HepG2 (cell line): Measurements from ENCODE around the gene SNRNP25. TPM values are rescaled to one million over a fixed set of nuclear protein-coding genes. Genes with fewer than 3 reads are reported as not detected.

ENCODE experiments used
- ATAC-seq: fragments of 200-7000 bp; cut with Tn5 transposase; 3 replicates; pipeline ENCODE4 v1.9.1; 2020; ENCODE audit warnings: mild to moderate bottlenecking, moderate library complexity
- BruUV-seq: library from RNA; stranded (reverse); fragments of 400-500 nt; replicated peaks from 2 replicates; lab custom pipeline; 2021; lab: Mats Ljungman, UMichigan
- CTCF ChIA-PET: fragments of 300-600 bp; formaldehyde crosslinking; extraction: SDS; loops from one replicate; lab custom pipeline; 2021; ENCODE audit warnings: low total read pairs, inconsistent platforms, low intra/inter-chr PET ratio; lab: Yijun Ruan, JAX
- POLR2A ChIA-PET: fragments of 350-600 bp; sonication (Branson Sonifier 250); formaldehyde crosslinking; loops from one replicate; lab custom pipeline; 2020; ENCODE audit warnings: antibody characterized with exemption, inconsistent platforms; lab: Yijun Ruan, JAX
- DNase-seq: peaks from one replicate; pipeline ENCODE4 v3.0.0-alpha.2; 2015; ENCODE audit warnings: low spot score
- FAIRE-seq: peaks from 3 replicates; lab custom pipeline; 2011; peaks lifted over from hg19 to GRCh38; lab: Jason Lieb, UNC
- H2AFZ ChIP-seq: one replicate; pipeline ENCODE4 v1.6.1; 2011; ENCODE audit warnings: low read length, inconsistent platforms
- H3K27ac ChIP-seq: fragments of 300-600 bp; 3 replicates; pipeline ENCODE4 v1.8.0; 2011; ENCODE audit warnings: mixed run types, mild to moderate bottlenecking, mixed read lengths, low read length, inconsistent platforms; ENCODE audit not compliant: insufficient read depth; ENCODE audit errors: extremely low read length
- H3K27me3 ChIP-seq, 2 experiments: fragments of 200-600 bp in 1 of 2; 2 replicates in 1 of 2; 3 replicates in 1 of 2; pipeline versions ENCODE4 v1.6.0 to v1.8.0; 2011; ENCODE audit warnings: low read length in 2 of 2, mild to moderate bottlenecking in 2 of 2, moderate library complexity in 2 of 2, inconsistent platforms in 1 of 2; ENCODE audit not compliant: insufficient read depth in 2 of 2, control insufficient read depth in 1 of 2
- H3K36me3 ChIP-seq, 2 experiments: fragments of 200-600 bp in 1 of 2; replicated peaks in 1 of 2; 2 replicates in 1 of 2; 3 replicates in 1 of 2; pipeline versions ENCODE4 v1.5.1 to v1.8.0; 2011; ENCODE audit warnings: low read length in 2 of 2, inconsistent platforms in 1 of 2; ENCODE audit not compliant: insufficient read depth in 2 of 2, control insufficient read depth in 1 of 2
- H3K4me1 ChIP-seq: 2 replicates; pipeline ENCODE4 v1.5.1; 2012; ENCODE audit warnings: low read length, inconsistent platforms; ENCODE audit not compliant: insufficient read depth
- H3K4me2 ChIP-seq: 2 replicates; pipeline ENCODE4 v1.6.0; 2011; ENCODE audit warnings: low read depth, low read length, inconsistent platforms
- H3K4me3 ChIP-seq, 3 experiments: fragments of 200-600 bp in 1 of 3; sonication (generic), shearing (Covaris generic) in 1 of 3; replicated peaks in 1 of 3; 2 replicates each; pipeline ENCODE4 v1.5.1; 2011 to 2016; ENCODE audit warnings: low read length in 3 of 3, inconsistent platforms in 2 of 3, low read depth in 2 of 3, mild to moderate bottlenecking in 2 of 3, control low read depth in 1 of 3, mixed read lengths in 1 of 3; ENCODE audit not compliant: insufficient read depth in 1 of 3
- H3K79me2 ChIP-seq: one replicate; pipeline ENCODE4 v1.6.1; 2011; ENCODE audit warnings: low read length, inconsistent platforms; ENCODE audit not compliant: insufficient read depth
- H3K9ac ChIP-seq: 2 replicates; pipeline ENCODE4 v1.6.0; 2011; ENCODE audit warnings: mild to moderate bottlenecking, low read depth, low read length, inconsistent platforms; ENCODE audit not compliant: insufficient read depth
- H3K9me3 ChIP-seq: 2 replicates; pipeline ENCODE4 v1.5.1; 2012; ENCODE audit warnings: mild to moderate bottlenecking, low read length
- H4K20me1 ChIP-seq: 2 replicates; pipeline ENCODE4 v1.6.0; 2011; ENCODE audit warnings: inconsistent platforms, mild to moderate bottlenecking, low read length, moderate library complexity; ENCODE audit not compliant: insufficient read depth
- MTERF4 ChIP-seq: sonication (generic); formaldehyde crosslinking; IDR thresholded peaks from 2 replicates; pipeline ENCODE4 v1.8.0; 2023; ENCODE audit warnings: mild to moderate bottlenecking, missing genetic modification reagents
- MYNN ChIP-seq: sonication (generic); formaldehyde crosslinking; IDR thresholded peaks from 2 replicates; pipeline ENCODE4 v1.4.0; 2020; ENCODE audit warnings: mild to moderate bottlenecking, low read depth, missing genetic modification reagents
- NBN ChIP-seq: fragments of 450-650 bp; conservative IDR thresholded peaks from 2 replicates; pipeline ENCODE4 v1.6.1; 2017
- RBM22 ChIP-seq: fragments of 200-400 bp; formaldehyde crosslinking; optimal IDR thresholded peaks from 2 replicates; pipeline ENCODE3; 2017; ENCODE audit warnings: mild to moderate bottlenecking, low read length, moderate library complexity
- USF2 ChIP-seq, 2 experiments: sonication (generic) in 1 of 2; formaldehyde crosslinking in 1 of 2; IDR thresholded peaks; 2 replicates each; pipeline versions ENCODE4 v1.5.1 to v1.6.1; 2011 to 2020; ENCODE audit warnings: borderline replicate concordance in 1 of 2, low read depth in 1 of 2, low read length in 1 of 2, mild to moderate bottlenecking in 1 of 2, missing genetic modification reagents in 1 of 2, moderate library complexity in 1 of 2
- ZBTB25 ChIP-seq: IDR thresholded peaks from 2 replicates; pipeline ENCODE4 v1.6.1; 2018; ENCODE audit warnings: missing genetic modification reagents
- ZFP41 ChIP-seq: sonication (generic); formaldehyde crosslinking; IDR thresholded peaks from 2 replicates; pipeline ENCODE4 v1.4.0; 2020; ENCODE audit warnings: mild to moderate bottlenecking, missing genetic modification reagents, borderline replicate concordance
- ZFY ChIP-seq: sonication (generic); formaldehyde crosslinking; IDR thresholded peaks from 2 replicates; pipeline ENCODE4 v1.4.0; 2020; ENCODE audit warnings: missing genetic modification reagents
- ZNF136 ChIP-seq: sonication (generic); formaldehyde crosslinking; IDR thresholded peaks from 2 replicates; pipeline ENCODE4 v1.8.1; 2022; ENCODE audit warnings: low read depth, mild to moderate bottlenecking, moderate library complexity, missing genetic modification reagents
- ZNF234 ChIP-seq: sonication (generic); formaldehyde crosslinking; conservative IDR thresholded peaks from 2 replicates; pipeline ENCODE4 v1.5.1; 2020; ENCODE audit warnings: mild to moderate bottlenecking, missing genetic modification reagents
- ZNF432 ChIP-seq: sonication (generic); formaldehyde crosslinking; IDR thresholded peaks from 2 replicates; pipeline ENCODE4 v1.5.0; 2020; ENCODE audit warnings: missing genetic modification reagents, mild to moderate bottlenecking, borderline replicate concordance
- ZNF660 ChIP-seq: sonication (generic); formaldehyde crosslinking; IDR thresholded peaks from 2 replicates; pipeline ENCODE4 v1.5.1; 2020; ENCODE audit warnings: mild to moderate bottlenecking, low read depth, missing genetic modification reagents, borderline replicate concordance
- ZXDC ChIP-seq: sonication (generic); formaldehyde crosslinking; IDR thresholded peaks from 2 replicates; pipeline ENCODE4 v1.5.0; 2020; ENCODE audit warnings: mild to moderate bottlenecking, missing genetic modification reagents
- WGBS: methylation state at CpG from one replicate; pipeline ENCODE4 v1.1.6; 2017; ENCODE audit warnings: low lambda C conversion rate; 5-methylcytosine and 5-hydroxymethylcytosine counted together
- in situ Hi-C: cut with HindIII; loops from 2 replicates; pipeline ENCODE4 v1.10.0; 2017; ENCODE audit warnings: low pct_unique_long_range_greater_than_20kb; ENCODE audit not compliant: extremely low pct_ligation_motif_present
- intact Hi-C: fragments of 100-400 bp; cut with micrococcal nuclease; formaldehyde crosslinking; loops from one replicate; pipeline ENCODE4 v1.10.0; 2022; ENCODE audit not compliant: unreplicated experiment
- polyA plus RNA-seq, 8 experiments: library from polyadenylated mRNA; depleted of rRNA in 3 of 8; stranded (reverse) in 7 of 8; unstranded in 1 of 8; fragments of >200 nt; fragmentation: Illumina TruSeq in 4 of 8; extraction: Trizol in 4 of 8; gene quantifications; 2 replicates each; pipeline versions ENCODE4 v1.2.1 to v1.2.3, GENCODE V29; 2011 to 2016; ENCODE audit warnings: low read depth in 4 of 8, missing spikeins in 1 of 8, mixed read lengths in 1 of 8; ENCODE audit not compliant: insufficient read depth in 1 of 8
- total RNA-seq, 5 experiments: library from RNA; depleted of rRNA; stranded (reverse); fragments of >200 nt; fragmentation: Illumina TruSeq; extraction: Trizol; gene quantifications; 2 replicates each; pipeline ENCODE4 v1.2.3, GENCODE V29; 2016; ENCODE audit warnings: low read depth in 1 of 5

SNRNP25 gene
- total and polyA plus RNA-seq, 2 of the 13 experiments (the other 11 are each of a cell fraction or from before 2014, with no cell fraction given) = 34.1 to 97.4 TPM

GRCh38 chr16:55571-56136 is 2.0 kb downstream of the SNRNP25 start (continued):
- no peak for TF ChIP-seq ZNF432 (CRISPR knock-in tag)
- TF ChIP-seq ZNF660 (CRISPR knock-in tag) = no peak
- TF ChIP-seq ZXDC (CRISPR knock-in tag) = no peak

- Histone ChIP-seq H3K9me3 (no peaks in the 10 kb centered on the region), H3K27ac (no peak overlapping the region), H4K20me1 (no peaks in the 10 kb centered on the region), H2AFZ (no peak overlapping the region), H3K36me3 (peaks cover 11 to 35% of the 10 kb centered on the region in 2 experiments; a peak in 4 of 5 replicates), H3K4me2 (no peak overlapping the region), H3K4me1 (peaks cover 15% of the 10 kb centered on the region), H3K79me2 (peaks cover 15% of the 10 kb centered on the region), H3K9ac (no peak overlapping the region), H3K4me3 (no peak overlapping the region), H3K27me3 (no peaks in the 10 kb centered on the region; a peak in 1 of 5 replicates)
- no TSS peak for BruUV-seq
- FAIRE-seq (no peak), DNase-seq (no peak), ATAC-seq (no peak)
- intact Hi-C loops = no loop called here
- ChIA-PET POLR2A (no interaction called here), CTCF (no interaction called here)
- in situ Hi-C loops = no loop called here
- WGBS = 94% methylated on average over 13 of the region's 17 CpGs
- no peak for TF ChIP-seq ZNF136 (CRISPR knock-in tag)
- no peak for TF ChIP-seq MYNN (CRISPR knock-in tag)
- no peak for TF ChIP-seq RBM22
- no peak for TF ChIP-seq ZFP41
- TF ChIP-seq ZBTB25 (CRISPR knock-in tag) = no peak
- TF ChIP-seq ZFY = no peak
- TF ChIP-seq ZNF234 (CRISPR knock-in tag) = no peak
- no peak for TF ChIP-seq USF2 (IDR thresholded peaks at IDR 0.05; ENCODE audit: low read depth, low read length)
- no peak for TF ChIP-seq USF2 (CRISPR knock-in tag; IDR thresholded peaks at IDR 0.05; ENCODE audit: borderline replicate concordance)
- TF ChIP-seq NBN = no peak
- no peak for TF ChIP-seq MTERF4 (CRISPR knock-in tag)
Measured at GRCh38 chr16:56231-56927, 2.8 kb downstream of the SNRNP25 start.
